Liver (tissue), 9 donors: ENCODE data around the gene SS18L1. TPM values are rescaled to one million over a fixed set of nuclear protein-coding genes. Genes with fewer than 3 reads are reported as not detected.

Experiments
- DNase-seq: peaks from one replicate; pipeline ENCODE4 v3.0.0-alpha.2; 2017; ENCODE audit warnings: low spot score
- H3K27ac ChIP-seq, 2 donors: one replicate each; pipeline ENCODE4 v1.7.0; 2013; ENCODE audit warnings: inconsistent platforms in 2 of 2, low read length in 2 of 2, control low read depth in 1 of 2, low read depth in 1 of 2, mild to moderate bottlenecking in 1 of 2
- H3K27me3 ChIP-seq, 4 donors: one replicate each; pipeline versions ENCODE4 v1.6.1 to v1.7.0; 2013; ENCODE audit warnings: low read length in 3 of 4, inconsistent platforms in 1 of 4, mild to moderate bottlenecking in 1 of 4, moderate library complexity in 1 of 4; ENCODE audit not compliant: control insufficient read depth in 4 of 4, insufficient read depth in 4 of 4
- H3K36me3 ChIP-seq, 4 donors: one replicate each; pipeline versions ENCODE4 v1.6.1 to v1.7.0; 2013; ENCODE audit warnings: low read length in 3 of 4, mild to moderate bottlenecking in 3 of 4, low read depth in 1 of 4, moderate library complexity in 1 of 4; ENCODE audit not compliant: control insufficient read depth in 4 of 4, insufficient read depth in 3 of 4
- H3K4me1 ChIP-seq, 4 donors: one replicate each; pipeline versions ENCODE4 v1.6.1 to v1.7.0; 2013; ENCODE audit warnings: low read length in 3 of 4, mild to moderate bottlenecking in 3 of 4, moderate library complexity in 1 of 4; ENCODE audit not compliant: control insufficient read depth in 4 of 4, insufficient read depth in 4 of 4
- H3K4me3 ChIP-seq, 3 donors: one replicate each; pipeline versions ENCODE4 v1.6.1 to v1.7.0; 2013; ENCODE audit warnings: low read length in 3 of 3, control low read depth in 1 of 3, low read depth in 1 of 3, mild to moderate bottlenecking in 1 of 3
- H3K9ac ChIP-seq, 2 donors: one replicate each; pipeline ENCODE4 v1.7.0; 2013; ENCODE audit warnings: low read length in 2 of 2, mild to moderate bottlenecking in 2 of 2, moderate library complexity in 2 of 2, control low read depth in 1 of 2, low read depth in 1 of 2
- H3K9me3 ChIP-seq, 4 donors: one replicate each; pipeline versions ENCODE4 v1.6.1 to v1.7.0; 2013; ENCODE audit warnings: low read length in 3 of 4; ENCODE audit not compliant: control insufficient read depth in 4 of 4
- ATF3 ChIP-seq: IDR thresholded peaks from 2 replicates; pipeline ENCODE4 v1.6.1; 2016; ENCODE audit warnings: antibody characterized with exemption
- EGR1 ChIP-seq, 2 donors: IDR thresholded peaks; 2 replicates each; pipeline ENCODE4 v1.6.1; 2016 to 2018; ENCODE audit warnings: antibody characterized with exemption in 2 of 2, low read depth in 2 of 2
- FOXA1 ChIP-seq: IDR thresholded peaks from 2 replicates; pipeline ENCODE4 v1.6.1; 2016; ENCODE audit warnings: antibody characterized with exemption
- FOXA2 ChIP-seq: IDR thresholded peaks from 2 replicates; pipeline ENCODE4 v1.6.1; 2016; ENCODE audit warnings: antibody characterized with exemption
- GABPA ChIP-seq, 2 donors: IDR thresholded peaks in 1 of 2; conservative IDR thresholded peaks in 1 of 2; 2 replicates each; pipeline ENCODE4 v1.6.1; 2016; ENCODE audit warnings: antibody characterized with exemption in 2 of 2, mild to moderate bottlenecking in 1 of 2, moderate library complexity in 1 of 2
- HNF4G ChIP-seq: IDR thresholded peaks from 2 replicates; pipeline ENCODE4 v1.6.1; 2016; ENCODE audit warnings: antibody characterized with exemption
- JUND ChIP-seq, 2 donors: IDR thresholded peaks; 2 replicates each; pipeline ENCODE4 v1.6.1; 2016; ENCODE audit warnings: antibody characterized with exemption in 2 of 2
- NR2F2 ChIP-seq: IDR thresholded peaks from 2 replicates; pipeline ENCODE4 v1.6.1; 2016; ENCODE audit warnings: antibody characterized with exemption
- RAD21 ChIP-seq, 2 donors: IDR thresholded peaks; 2 replicates each; pipeline ENCODE4 v1.6.1; 2016; ENCODE audit warnings: antibody characterized with exemption in 2 of 2, mild to moderate bottlenecking in 2 of 2
- SP1 ChIP-seq: IDR thresholded peaks from 2 replicates; pipeline ENCODE4 v1.6.1; 2018; ENCODE audit warnings: antibody characterized with exemption, mild to moderate bottlenecking
- TAF1 ChIP-seq: conservative IDR thresholded peaks from 2 replicates; pipeline ENCODE4 v1.6.1; 2016; ENCODE audit warnings: antibody characterized with exemption, mild to moderate bottlenecking
- WGBS: extraction: QIAGEN DNeasy Blood & Tissue Kit; methylation state at CpG from one replicate; pipeline ENCODE4 v1.1.7; 2013; 5-methylcytosine and 5-hydroxymethylcytosine counted together
- polyA plus RNA-seq, 2 donors: library from polyadenylated mRNA; stranded (reverse) in 1 of 2; unstranded in 1 of 2; fragments of 200-250 nt in 1 of 2; fragments of >200 nt in 1 of 2; fragmentation: Nextera tagmentation in 1 of 2; extraction: Ambion mirVana in 1 of 2; gene quantifications; one replicate each; pipeline versions ENCODE4 v1.2.1 to v1.2.3, GENCODE V29; 2013 to 2015
- total RNA-seq, 2 donors: library from RNA; depleted of rRNA; stranded (reverse); fragments of >200 nt; gene quantifications; one replicate each; pipeline ENCODE4 v1.2.3, GENCODE V29; 2014
- TF ChIP-seq, protein P1 (sequence below): IDR thresholded peaks from 2 replicates; pipeline ENCODE4 v1.6.1; 2016; ENCODE audit warnings: antibody characterized with exemption
- TF ChIP-seq, protein P2 (sequence below): IDR thresholded peaks from 2 replicates; pipeline ENCODE4 v1.6.1; 2016; ENCODE audit warnings: antibody characterized with exemption, mild to moderate bottlenecking
- donor health status: healthy.
- donor health status: healthy.
- donor health status: healthy.
- donor health status: healthy.
- donor health status: healthy.

The SS18L1 gene
- total and polyA plus RNA-seq, 4 donors, result 6.1 to 24.3 (median 16.7) TPM

GRCh38 chr20:62219101-62219991, 75.8 kb downstream of the SS18L1 start:
- WGBS, result 4% methylated on average over 84 of the region's 84 CpGs
- Histone ChIP-seq H3K4me3 (peak overlapping the region in 1 of 3 donors; percentile 55), H3K36me3 (no peaks in the 10 kb centered on the region), H3K27me3 (peaks cover 5 to 11% (median 9%) of the 10 kb centered on the region in 4 donors), H3K9me3 (no peaks in the 10 kb centered on the region), H3K27ac (no peak overlapping the region), H3K9ac (no peak overlapping the region), H3K4me1 (peaks cover 4 to 20% (median 13%) of the 10 kb centered on the region in 4 donors)
- TF ChIP-seq RAD21 (IDR thresholded peaks at IDR 0.05) (no peak), FOXA2 (no peak), EGR1 (IDR thresholded peaks at IDR 0.05; ENCODE audit: low read depth in 2 of 2) (no peak), GABPA (IDR thresholded peaks at IDR 0.05 in 1 of 2, conservative IDR thresholded peaks at IDR 0.05 in 1 of 2) (no peak), NR2F2 (no peak), HNF4G (no peak), TAF1 (no peak), ATF3 (no peak), FOXA1 (no peak), SP1 (no peak), JUND (IDR thresholded peaks at IDR 0.05) (no peak)
- TF ChIP-seq, protein P1, sequence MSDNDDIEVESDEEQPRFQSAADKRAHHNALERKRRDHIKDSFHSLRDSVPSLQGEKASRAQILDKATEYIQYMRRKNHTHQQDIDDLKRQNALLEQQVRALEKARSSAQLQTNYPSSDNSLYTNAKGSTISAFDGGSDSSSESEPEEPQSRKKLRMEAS, result no peak
- no peak for DNase-seq

DNA sequence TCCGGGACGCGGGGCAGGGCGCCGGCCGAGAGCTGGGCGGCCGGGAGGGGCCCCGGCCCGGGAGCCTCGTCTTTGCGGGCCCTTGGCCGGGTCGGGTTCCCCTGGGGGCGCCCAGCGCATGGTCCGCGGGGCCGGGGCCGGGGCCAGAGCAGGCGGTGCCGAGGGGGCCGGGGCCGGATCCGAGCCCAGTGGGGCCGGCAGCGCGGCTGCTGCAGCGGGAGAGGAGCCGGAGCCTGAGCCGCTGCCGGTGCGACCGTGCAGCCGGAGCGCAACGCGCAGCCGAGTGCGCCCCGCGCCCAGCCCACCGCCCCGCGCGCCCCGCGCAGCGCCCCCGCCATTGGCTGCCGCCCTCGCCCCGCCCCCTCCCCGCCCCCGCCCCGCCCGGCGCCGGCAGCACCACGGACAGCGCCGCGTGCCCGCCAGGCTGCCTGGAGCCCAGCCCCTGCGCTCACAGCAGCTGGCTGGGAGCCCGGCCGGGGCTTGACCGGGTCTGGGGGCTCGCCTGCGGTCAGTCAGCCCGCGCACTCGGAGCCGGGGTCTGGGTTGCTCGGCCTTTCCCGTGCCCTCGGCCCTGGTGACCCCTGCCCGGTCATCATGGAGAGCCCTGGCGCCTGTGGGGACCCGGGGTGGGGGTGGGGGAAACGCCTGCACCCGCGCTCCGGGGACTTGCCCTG, 76.6 kb downstream of the SS18L1 start, which contains the start of gene HRH3:
Gene HRH3 (minus strand): TSS at position 287 of the 674 bp plus-strand sequence. CDS start 308 bp downstream, outside the sequence.
- Histone ChIP-seq H3K27me3 (peaks cover 5 to 11% (median 9%) of the 10 kb centered on the region in 4 donors), H3K4me1 (peaks cover 4 to 20% (median 13%) of the 10 kb centered on the region in 4 donors), H3K9ac (no peak within 1 kb of the TSS), H3K4me3 (peak within 1 kb of the TSS in 1 of 3 donors; percentile 55), H3K27ac (no peak within 1 kb of the TSS), H3K9me3 (no peaks in the 10 kb centered on the region), H3K36me3 (no peaks in the 10 kb centered on the region)
- DNase-seq, result peak; percentile 77
- WGBS, result 2% methylated on average over 84 of the region's 84 CpGs
- no peak for TF ChIP-seq RAD21 (IDR thresholded peaks at IDR 0.05)
- no peak for TF ChIP-seq FOXA1
- TF ChIP-seq, protein P1, result no peak
- TF ChIP-seq, protein P2, sequence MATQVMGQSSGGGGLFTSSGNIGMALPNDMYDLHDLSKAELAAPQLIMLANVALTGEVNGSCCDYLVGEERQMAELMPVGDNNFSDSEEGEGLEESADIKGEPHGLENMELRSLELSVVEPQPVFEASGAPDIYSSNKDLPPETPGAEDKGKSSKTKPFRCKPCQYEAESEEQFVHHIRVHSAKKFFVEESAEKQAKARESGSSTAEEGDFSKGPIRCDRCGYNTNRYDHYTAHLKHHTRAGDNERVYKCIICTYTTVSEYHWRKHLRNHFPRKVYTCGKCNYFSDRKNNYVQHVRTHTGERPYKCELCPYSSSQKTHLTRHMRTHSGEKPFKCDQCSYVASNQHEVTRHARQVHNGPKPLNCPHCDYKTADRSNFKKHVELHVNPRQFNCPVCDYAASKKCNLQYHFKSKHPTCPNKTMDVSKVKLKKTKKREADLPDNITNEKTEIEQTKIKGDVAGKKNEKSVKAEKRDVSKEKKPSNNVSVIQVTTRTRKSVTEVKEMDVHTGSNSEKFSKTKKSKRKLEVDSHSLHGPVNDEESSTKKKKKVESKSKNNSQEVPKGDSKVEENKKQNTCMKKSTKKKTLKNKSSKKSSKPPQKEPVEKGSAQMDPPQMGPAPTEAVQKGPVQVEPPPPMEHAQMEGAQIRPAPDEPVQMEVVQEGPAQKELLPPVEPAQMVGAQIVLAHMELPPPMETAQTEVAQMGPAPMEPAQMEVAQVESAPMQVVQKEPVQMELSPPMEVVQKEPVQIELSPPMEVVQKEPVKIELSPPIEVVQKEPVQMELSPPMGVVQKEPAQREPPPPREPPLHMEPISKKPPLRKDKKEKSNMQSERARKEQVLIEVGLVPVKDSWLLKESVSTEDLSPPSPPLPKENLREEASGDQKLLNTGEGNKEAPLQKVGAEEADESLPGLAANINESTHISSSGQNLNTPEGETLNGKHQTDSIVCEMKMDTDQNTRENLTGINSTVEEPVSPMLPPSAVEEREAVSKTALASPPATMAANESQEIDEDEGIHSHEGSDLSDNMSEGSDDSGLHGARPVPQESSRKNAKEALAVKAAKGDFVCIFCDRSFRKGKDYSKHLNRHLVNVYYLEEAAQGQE, result peak; percentile 95
- no peak for TF ChIP-seq ATF3
